ENCODE results near the gene DAAM1. TPM values are rescaled to one million over a fixed set of nuclear protein-coding genes. Genes with fewer than 3 reads are reported as not detected.
A peak's percentile ranks its signal among the peaks of the same experiment; 100 is the strongest.

The DAAM1 gene
- polyA plus RNA-seq, 1 donor (not counting 4 experiments of a cell fraction or from before 2014, with no cell fraction given), result 44.6 TPM

GRCh38 chr14:59320361-59320760 is 131.9 kb downstream of the DAAM1 start:
- no peak overlapping the region for H3K27ac ChIP-seq (ENCODE audit: control insufficient read depth, insufficient read depth, low read length)
- TF ChIP-seq EZH2 (IDR thresholded peaks at IDR 0.05; ENCODE audit: low read length), result no peak
- no peak for TF ChIP-seq CTCF (optimal IDR thresholded peaks at IDR 0.05 in 1 of 3, IDR thresholded peaks at IDR 0.05 in 1 of 3, conservative IDR thresholded peaks at IDR 0.05 in 1 of 3; ENCODE audit: extremely low read depth in 1 of 3, insufficient read depth in 2 of 3, low read length in 3 of 3)
- H3K79me2 ChIP-seq (ENCODE audit: control insufficient read depth, insufficient read depth, low read length), result no peaks in the 10 kb centered on the region
- no peaks in the 10 kb centered on the region for H3K9me3 ChIP-seq (ENCODE audit: control insufficient read depth, low read depth, low read length)
- H3K9me1 ChIP-seq (ENCODE audit: control insufficient read depth, extremely low read depth, insufficient read depth, low read length), result no peaks in the 10 kb centered on the region
- peaks cover 3 to 7% of the 10 kb centered on the region in 2 experiments for H3K36me3 ChIP-seq (ENCODE audit: control insufficient read depth in 2 of 2, extremely low read depth in 1 of 2, insufficient read depth in 2 of 2, low read length in 2 of 2)
- no peaks in the 10 kb centered on the region for H3K27me3 ChIP-seq (ENCODE audit: control insufficient read depth, extremely low read depth, insufficient read depth, low read length)
- no peak overlapping the region for H3K9ac ChIP-seq (ENCODE audit: control insufficient read depth, extremely low read depth, insufficient read depth, low read length)
- no peak overlapping the region for H3K4me3 ChIP-seq (ENCODE audit: control insufficient read depth in 2 of 3, extremely low read depth in 1 of 3, insufficient read depth in 2 of 3, low read depth in 1 of 3, low read length in 3 of 3)
- no peak overlapping the region for H2AFZ ChIP-seq (ENCODE audit: control insufficient read depth, low read length)
- dilution Hi-C loops (cut with MboI; ENCODE audit: extremely low pct_ligation_motif_present, low sequenced_read_pairs), result no loop called here
- H3K4me2 ChIP-seq (ENCODE audit: control insufficient read depth, extremely low read depth, insufficient read depth, low read depth, low read length), result no peak overlapping the region
- peaks cover 14% of the 10 kb centered on the region for H3K4me1 ChIP-seq (ENCODE audit: control insufficient read depth, extremely low read depth, insufficient read depth, low read length)
- FAIRE-seq, result no peak
- DNase-seq (ENCODE audit: low read depth, low spot score), result no peak
- no peaks in the 10 kb centered on the region for H4K20me1 ChIP-seq (ENCODE audit: control insufficient read depth, extremely low read depth, insufficient read depth, low read length)

- Histone ChIP-seq H3K27me3 (ENCODE audit: control insufficient read depth, extremely low read depth, insufficient read depth, low read length) (no peaks in the 10 kb centered on the region), H3K4me1 (ENCODE audit: control insufficient read depth, extremely low read depth, insufficient read depth, low read length) (peaks cover 14% of the 10 kb centered on the region), H3K4me2 (ENCODE audit: control insufficient read depth, extremely low read depth, insufficient read depth, low read depth, low read length) (peak overlapping the region; percentile 39), H4K20me1 (ENCODE audit: control insufficient read depth, extremely low read depth, insufficient read depth, low read length) (no peaks in the 10 kb centered on the region), H2AFZ (ENCODE audit: control insufficient read depth, low read length) (no peak overlapping the region), H3K9ac (ENCODE audit: control insufficient read depth, extremely low read depth, insufficient read depth, low read length) (no peak overlapping the region), H3K9me1 (ENCODE audit: control insufficient read depth, extremely low read depth, insufficient read depth, low read length) (no peaks in the 10 kb centered on the region), H3K36me3 (ENCODE audit: control insufficient read depth in 2 of 2, extremely low read depth in 1 of 2, insufficient read depth in 2 of 2, low read length in 2 of 2) (peaks cover 6 to 11% of the 10 kb centered on the region in 2 experiments), H3K27ac (ENCODE audit: control insufficient read depth, insufficient read depth, low read length) (peak overlapping the region; percentile 45), H3K9me3 (ENCODE audit: control insufficient read depth, low read depth, low read length) (no peaks in the 10 kb centered on the region), H3K4me3 (ENCODE audit: control insufficient read depth in 2 of 3, extremely low read depth in 1 of 3, insufficient read depth in 2 of 3, low read depth in 1 of 3, low read length in 3 of 3) (no peak overlapping the region), H3K79me2 (ENCODE audit: control insufficient read depth, insufficient read depth, low read length) (no peaks in the 10 kb centered on the region)
- FAIRE-seq (peak; percentile 59), DNase-seq (ENCODE audit: low read depth, low spot score) (no peak)
- TF ChIP-seq EZH2 (IDR thresholded peaks at IDR 0.05; ENCODE audit: low read length), result no peak
- TF ChIP-seq CTCF (optimal IDR thresholded peaks at IDR 0.05 in 1 of 3, IDR thresholded peaks at IDR 0.05 in 1 of 3, conservative IDR thresholded peaks at IDR 0.05 in 1 of 3; ENCODE audit: extremely low read depth in 1 of 3, insufficient read depth in 2 of 3, low read length in 3 of 3), result no peak
- dilution Hi-C loops (cut with MboI; ENCODE audit: extremely low pct_ligation_motif_present, low sequenced_read_pairs), result no loop called here
Measured at GRCh38 chr14:59320763-59321625, 132.5 kb downstream of the DAAM1 start.
